ENCODE results near the gene TBL3. TPM values are rescaled to one million over a fixed set of nuclear protein-coding genes. Genes with fewer than 3 reads are reported as not detected.
A peak's percentile ranks its signal among the peaks of the same experiment; 100 is the strongest.
"Not testable (repeated sequence)": the region's sequence is repeated elsewhere in the genome, so short reads cannot be mapped to it uniquely, and the experiment has no call there.

TBL3 gene
- total RNA-seq, 1 donor from 2014 or later, result 87.5 TPM

GRCh38 chr16:1950047-1950446, 21.8 kb upstream of the TBL3 start:
- H3K4me1 Mint-ChIP-seq, result peaks cover 2% of the 10 kb centered on the region
- H3K36me3 Mint-ChIP-seq (ENCODE audit: low read depth), result no peaks in the 10 kb centered on the region
- no peak overlapping the region for H3K27ac Mint-ChIP-seq
- H3K27me3 Mint-ChIP-seq, result peaks cover 3% of the 10 kb centered on the region
- H3K9me3 Mint-ChIP-seq, result no peaks in the 10 kb centered on the region
- DNase-seq, result no peak
- intact Hi-C loops (cut with micrococcal nuclease), result no loop called here
- no peak overlapping the region for H3K4me3 Mint-ChIP-seq

- peaks cover 2% of the 10 kb centered on the region for H3K4me1 Mint-ChIP-seq
- H3K4me3 Mint-ChIP-seq, result no peak overlapping the region
- intact Hi-C loops (cut with micrococcal nuclease), result no loop called here
Measured at GRCh38 chr16:1950559-1950958, 21.3 kb upstream of the TBL3 start.

GRCh38 chr16:1953734-1954133, 18.1 kb upstream of the TBL3 start:
- no peak for DNase-seq
- H3K27me3 Mint-ChIP-seq, result no peaks in the 10 kb centered on the region
- peaks cover 4% of the 10 kb centered on the region for H3K4me1 Mint-ChIP-seq
- no peaks in the 10 kb centered on the region for H3K36me3 Mint-ChIP-seq (ENCODE audit: low read depth)
- no peak overlapping the region for H3K4me3 Mint-ChIP-seq
- intact Hi-C loops (cut with micrococcal nuclease), result no loop called here
- no peak overlapping the region for H3K27ac Mint-ChIP-seq
- no peaks in the 10 kb centered on the region for H3K9me3 Mint-ChIP-seq

More at GRCh38 chr16:1950559-1950958, 21.3 kb upstream of the TBL3 start:
- DNase-seq, result no peak
- Mint-ChIP-seq H3K27me3 (peaks cover 3% of the 10 kb centered on the region), H3K27ac (no peak overlapping the region), H3K36me3 (ENCODE audit: low read depth) (no peaks in the 10 kb centered on the region), H3K9me3 (no peaks in the 10 kb centered on the region)

GRCh38 chr16:1957434-1958142, 14.3 kb upstream of the TBL3 start:
- H3K4me3 Mint-ChIP-seq; DNase-seq; H3K27ac Mint-ChIP-seq; intact Hi-C loops (cut with micrococcal nuclease); H3K9me3 Mint-ChIP-seq; H3K27me3 Mint-ChIP-seq: not testable (repeated sequence)
- Mint-ChIP-seq H3K36me3 (ENCODE audit: low read depth) (peaks cover 27% of the 10 kb centered on the region), H3K4me1 (peaks cover 27% of the 10 kb centered on the region)

- H3K4me3 Mint-ChIP-seq, H3K27ac Mint-ChIP-seq: not testable (repeated sequence)
Measured at GRCh38 chr16:1958143-1958491, 13.7 kb upstream of the TBL3 start.

GRCh38 chr16:1958715-1959268, 13.1 kb upstream of the TBL3 start:
- intact Hi-C loops (cut with micrococcal nuclease), result loop anchor here (1.0 kb wide), 1 partner anchor 15 kb away; the partner anchor contains the start of gene MSRB1
- Mint-ChIP-seq H3K27me3 (no peaks in the 10 kb centered on the region), H3K4me1 (peaks cover 29% of the 10 kb centered on the region), H3K27ac (peak overlapping the region; percentile 96), H3K36me3 (ENCODE audit: low read depth) (peaks cover 39% of the 10 kb centered on the region), H3K9me3 (no peaks in the 10 kb centered on the region), H3K4me3 (peak overlapping the region; percentile 99)
- DNase-seq, result no peak

More at GRCh38 chr16:1958143-1958491, 13.7 kb upstream of the TBL3 start:
- H3K27me3 Mint-ChIP-seq; intact Hi-C loops (cut with micrococcal nuclease); DNase-seq; H3K9me3 Mint-ChIP-seq: not testable (repeated sequence)
- peaks cover 32% of the 10 kb centered on the region for H3K36me3 Mint-ChIP-seq (ENCODE audit: low read depth)
- peaks cover 26% of the 10 kb centered on the region for H3K4me1 Mint-ChIP-seq

- H3K36me3 Mint-ChIP-seq (ENCODE audit: low read depth), result peaks cover 45% of the 10 kb centered on the region
- H3K4me1 Mint-ChIP-seq, result peaks cover 30% of the 10 kb centered on the region
- intact Hi-C loops (cut with micrococcal nuclease), result loop anchor here (1.0 kb wide), 1 partner anchor 16 kb away; the partner anchor contains the start of gene MSRB1
- peak; percentile 99 for DNase-seq
- peak within 1 kb of the TSS; percentile 96 for H3K27ac Mint-ChIP-seq
- H3K4me3 Mint-ChIP-seq, result peak within 1 kb of the TSS; percentile 99
- H3K9me3 Mint-ChIP-seq, result no peaks in the 10 kb centered on the region
- no peaks in the 10 kb centered on the region for H3K27me3 Mint-ChIP-seq
Measured at GRCh38 chr16:1959269-1960039, 12.4 kb upstream of the TBL3 start, which contains the start of gene NDUFB10. TSS of gene NDUFB10 (plus strand) at chr16:1959538. CDS start at chr16:1959625, 87 bp downstream.

GRCh38 chr16:1960665-1961630, 10.9 kb upstream of the TBL3 start:
- peak overlapping the region; percentile 96 for H3K27ac Mint-ChIP-seq
- H3K36me3 Mint-ChIP-seq (ENCODE audit: low read depth), result peaks cover 55% of the 10 kb centered on the region
- no peaks in the 10 kb centered on the region for H3K27me3 Mint-ChIP-seq
- peak overlapping the region; percentile 99 for H3K4me3 Mint-ChIP-seq
- intact Hi-C loops (cut with micrococcal nuclease), result no loop called here
- H3K9me3 Mint-ChIP-seq, result no peaks in the 10 kb centered on the region
- H3K4me1 Mint-ChIP-seq, result peaks cover 35% of the 10 kb centered on the region
- peak; percentile 73 for DNase-seq

GRCh38 chr16:1961651-1962067, 10.2 kb upstream of the TBL3 start:
- peak overlapping the region; percentile 63 for H3K27ac Mint-ChIP-seq
- no peaks in the 10 kb centered on the region for H3K27me3 Mint-ChIP-seq
- no peaks in the 10 kb centered on the region for H3K9me3 Mint-ChIP-seq
- intact Hi-C loops (cut with micrococcal nuclease), result no loop called here
- peaks cover 35% of the 10 kb centered on the region for H3K4me1 Mint-ChIP-seq
- H3K36me3 Mint-ChIP-seq (ENCODE audit: low read depth), result peaks cover 55% of the 10 kb centered on the region
- peak overlapping the region; percentile 68 for H3K4me3 Mint-ChIP-seq
- no peak for DNase-seq

- H3K9me3 Mint-ChIP-seq; DNase-seq; intact Hi-C loops (cut with micrococcal nuclease); H3K27me3 Mint-ChIP-seq: not testable (repeated sequence)
- H3K4me3 Mint-ChIP-seq, result peak overlapping the region; percentile 99
- peaks cover 55% of the 10 kb centered on the region for H3K36me3 Mint-ChIP-seq (ENCODE audit: low read depth)
- H3K27ac Mint-ChIP-seq, result peak overlapping the region; percentile 97
- peaks cover 34% of the 10 kb centered on the region for H3K4me1 Mint-ChIP-seq
Measured at GRCh38 chr16:1962161-1963153, 9.4 kb upstream of the TBL3 start.

- Mint-ChIP-seq H3K27ac (peak overlapping the region; percentile 97), H3K4me3 (peak overlapping the region; percentile 99), H3K9me3 (no peaks in the 10 kb centered on the region), H3K36me3 (ENCODE audit: low read depth) (peaks cover 55% of the 10 kb centered on the region), H3K27me3 (no peaks in the 10 kb centered on the region), H3K4me1 (peaks cover 33% of the 10 kb centered on the region)
- DNase-seq, result peak; percentile 83
- intact Hi-C loops (cut with micrococcal nuclease), result loop anchor here (1.0 to 2.0 kb wide), 3 partner anchors 8 to 27 kb away; partner anchors contain the start of genes MSRB1 and TBL3
Measured at GRCh38 chr16:1963806-1964505, 7.9 kb upstream of the TBL3 start.

Data from activated CD4-positive, alpha-beta T cell treated with anti-CD3 and anti-CD28 coated beads, Interleukin-2, amount 10 ng/mL, durations not matched to agents 24 days and 14 days (primary cell).